ENCODE results near the gene SCMH1.
"Not testable (repeated sequence)": the region's sequence is repeated elsewhere in the genome, so short reads cannot be mapped to it uniquely, and the experiment has no call there.

Gene SCMH1

GRCh38 chr1:41249319-41249718 lies 7.2 kb upstream of the SCMH1 start:
- no peak for DNase-seq (ENCODE audit: low read depth in 2 of 2)

DNA sequence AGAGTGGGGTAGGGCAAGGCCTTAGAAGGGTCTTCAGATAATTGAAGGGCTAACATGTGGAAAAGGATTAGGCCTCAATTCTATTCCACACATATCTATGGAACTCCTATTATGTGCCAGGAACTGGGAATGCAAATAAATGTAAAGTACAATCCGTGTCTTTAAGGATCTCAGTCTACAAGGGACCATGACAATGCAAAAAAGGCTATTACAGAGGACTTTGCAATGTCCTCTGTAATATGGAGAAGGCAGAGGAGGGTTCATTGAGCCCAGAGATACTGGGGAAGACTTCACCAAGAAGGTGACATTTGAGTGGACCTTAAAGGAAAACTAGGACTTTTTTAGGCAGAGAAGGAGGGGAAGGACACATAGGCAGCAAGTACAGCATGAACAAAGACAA lies 4.5 kb upstream of the SCMH1 start:
- no peak for DNase-seq (ENCODE audit: low read depth in 2 of 2)

GRCh38 chr1:41245659-41246058 lies 3.6 kb upstream of the SCMH1 start:
- no peak for DNase-seq (ENCODE audit: low read depth in 2 of 2)

GRCh38 chr1:41243079-41243385 lies 926 bp upstream of the SCMH1 start:
- DNase-seq (ENCODE audit: low read depth in 2 of 2), result no peak

- DNase-seq (ENCODE audit: low read depth in 2 of 2), result peak in 1 of 2 donors; percentile 8
These were observed 404 bp upstream of the SCMH1 start for GRCh38 chr1:41242342-41243078.

DNA sequence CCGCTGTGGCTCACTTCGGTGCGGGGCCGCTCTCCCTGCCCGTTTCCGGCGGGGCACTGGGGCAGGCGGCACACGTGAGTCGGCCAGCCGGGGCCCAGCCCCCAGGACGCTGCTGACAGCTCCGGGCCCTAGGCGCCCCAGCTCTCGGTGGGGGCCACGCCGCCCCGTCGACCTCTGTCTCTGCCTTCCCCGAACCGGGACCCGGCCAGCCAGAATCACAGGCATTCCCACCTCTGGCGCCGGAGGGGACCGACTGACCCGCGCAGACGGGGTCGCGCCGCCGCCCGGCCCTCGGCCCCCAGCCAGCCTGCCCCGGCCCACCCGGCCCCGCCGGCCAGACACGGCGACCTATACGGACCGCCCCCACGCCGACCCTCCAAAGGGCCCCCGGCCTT lies 755 bp downstream of the SCMH1 start:
- DNase-seq (ENCODE audit: low read depth in 2 of 2), result peak; percentile 19 to 35

DNA sequence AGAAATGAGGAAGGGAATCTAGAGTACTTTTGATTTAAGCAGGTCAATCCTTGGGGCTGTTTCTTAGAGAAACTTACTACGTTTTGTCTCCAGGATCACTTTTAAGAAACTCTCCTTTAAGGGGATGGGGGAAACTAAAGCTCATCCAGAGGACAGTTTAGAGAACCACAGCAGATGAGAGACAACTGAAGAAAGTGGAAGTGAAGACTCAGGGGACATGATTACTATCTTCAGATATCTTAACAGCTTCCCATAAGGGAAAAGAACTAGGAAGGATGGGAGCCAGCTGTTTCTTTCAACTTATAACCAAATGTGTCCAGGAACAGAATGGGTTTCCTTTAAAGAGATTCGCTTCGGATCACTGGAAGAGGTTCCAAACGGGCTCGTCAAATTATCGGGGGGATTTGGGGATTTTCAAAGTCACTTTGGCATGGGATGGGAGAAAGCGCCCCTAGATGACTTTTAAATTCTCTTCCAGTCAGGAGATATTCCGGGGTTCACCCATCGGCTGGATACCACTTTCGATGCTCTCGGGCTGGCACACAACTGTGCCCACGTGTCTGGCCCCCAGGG lies 1.2 kb downstream of the SCMH1 start:
- no peak for DNase-seq (ENCODE audit: low read depth in 2 of 2)

- no peak for DNase-seq (ENCODE audit: low read depth in 2 of 2)
These were observed 2.0 kb downstream of the SCMH1 start for GRCh38 chr1:41239988-41240610.

- DNase-seq (ENCODE audit: low read depth in 2 of 2), result no peak
These were observed 3.7 kb downstream of the SCMH1 start for GRCh38 chr1:41238311-41238988.

GRCh38 chr1:41236781-41237180 lies 5.3 kb downstream of the SCMH1 start:
- DNase-seq (ENCODE audit: low read depth in 2 of 2), result no peak

GRCh38 chr1:41235893-41236292 lies 6.2 kb downstream of the SCMH1 start:
- DNase-seq (ENCODE audit: low read depth in 2 of 2), result no peak

GRCh38 chr1:41233708-41234107 lies 8.4 kb downstream of the SCMH1 start:
- no peak for DNase-seq (ENCODE audit: low read depth in 2 of 2)

DNA sequence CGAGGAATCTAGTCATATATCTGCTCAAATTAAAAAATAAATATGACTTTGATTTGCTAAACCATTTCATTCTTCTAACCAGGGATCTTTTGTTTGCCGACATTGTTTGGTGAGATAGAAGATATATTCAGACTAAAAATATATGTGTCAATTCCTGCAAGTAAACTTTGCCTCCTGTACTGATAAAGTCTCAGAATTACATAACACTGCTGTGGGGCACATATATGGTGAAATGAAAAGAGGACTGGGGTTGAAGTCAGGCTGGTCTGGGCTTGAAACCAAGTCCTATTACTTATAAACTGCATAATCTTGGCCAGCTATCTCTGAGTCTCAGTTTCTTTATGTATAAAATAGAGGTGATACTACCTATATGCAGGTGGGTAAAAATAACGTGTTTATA lies 9.8 kb downstream of the SCMH1 start:
- DNase-seq (ENCODE audit: low read depth in 2 of 2), result no peak

- no peak for DNase-seq (ENCODE audit: low read depth in 2 of 2)
These were observed 11.4 kb downstream of the SCMH1 start for GRCh38 chr1:41230656-41231055.

DNA sequence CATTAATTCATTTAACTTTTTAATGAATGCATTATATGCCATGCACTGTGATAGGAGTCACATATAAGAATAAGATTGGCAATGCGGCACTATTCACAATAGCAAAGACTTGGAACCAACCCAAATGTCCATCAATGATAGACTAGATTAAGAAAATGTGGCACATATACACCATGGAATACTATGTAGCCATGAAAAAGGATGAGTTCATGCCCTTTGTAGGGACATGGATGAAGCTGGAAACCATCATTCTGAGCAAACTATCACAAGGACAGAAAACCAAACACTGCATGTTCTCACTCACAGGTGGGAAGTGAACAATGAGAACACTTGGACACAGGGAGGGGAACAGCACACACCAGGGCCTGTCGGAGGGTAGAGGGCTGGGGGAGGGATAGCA lies 12.9 kb downstream of the SCMH1 start:
- DNase-seq (ENCODE audit: low read depth in 2 of 2), result not testable (repeated sequence)

DNA sequence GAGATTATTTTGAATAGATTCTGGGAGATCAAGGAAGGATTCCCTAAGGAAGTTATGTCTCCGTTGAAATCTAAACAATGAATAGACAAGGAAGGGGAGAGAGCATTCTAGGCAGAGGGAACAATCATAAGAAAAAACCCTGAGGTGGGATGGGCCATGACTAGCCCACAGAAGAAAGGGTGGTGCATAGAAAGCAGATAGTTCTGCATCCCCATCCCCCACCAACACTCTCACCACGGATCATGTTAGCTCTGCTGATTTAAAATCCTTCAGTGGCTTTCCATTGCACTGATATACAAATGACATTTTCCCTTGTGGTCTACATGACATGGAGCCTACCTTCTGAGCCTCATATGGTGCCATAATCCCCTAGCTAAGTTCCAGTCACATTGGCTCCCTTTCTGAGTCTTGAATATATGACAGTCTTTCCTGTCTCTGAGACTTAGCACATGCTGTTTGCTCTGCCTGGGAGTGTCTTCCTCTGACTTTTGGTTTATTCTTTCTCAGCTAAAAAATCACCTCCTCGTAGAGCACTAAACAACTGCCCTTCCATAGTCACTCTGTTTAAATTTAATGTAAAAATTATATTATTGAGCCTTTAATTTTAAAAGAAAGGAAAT lies 15.2 kb downstream of the SCMH1 start:
- no peak for DNase-seq (ENCODE audit: low read depth in 2 of 2)

GRCh38 chr1:41225495-41225894 lies 16.6 kb downstream of the SCMH1 start:
- no peak for DNase-seq (ENCODE audit: low read depth in 2 of 2)

DNA sequence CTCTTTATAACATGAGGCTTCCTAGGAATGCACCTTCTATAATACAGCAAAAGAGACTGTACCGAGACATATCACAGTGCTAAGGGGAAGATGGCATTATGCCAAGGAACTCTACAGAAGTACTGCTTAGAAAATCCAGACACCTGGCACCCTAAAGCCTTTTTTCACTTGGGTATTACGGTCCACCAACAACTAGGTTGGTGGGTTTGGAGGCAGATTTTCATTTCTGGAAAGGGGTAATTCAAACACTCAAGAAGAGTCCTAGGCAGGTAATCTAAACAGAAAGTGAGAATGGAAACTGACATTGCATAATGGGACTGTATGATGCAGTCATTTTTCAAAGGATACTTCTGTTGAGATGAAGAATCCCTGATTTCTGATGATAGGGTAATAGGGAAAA lies 19.6 kb downstream of the SCMH1 start:
- no peak for DNase-seq (ENCODE audit: low read depth in 2 of 2)

- DNase-seq (ENCODE audit: low read depth in 2 of 2), result no peak
These were observed 20.1 kb downstream of the SCMH1 start for GRCh38 chr1:41221995-41222394.

- DNase-seq (ENCODE audit: low read depth in 2 of 2), result no peak
These were observed 24.0 kb downstream of the SCMH1 start for GRCh38 chr1:41218152-41218551.

- DNase-seq (ENCODE audit: low read depth in 2 of 2), result no peak
These were observed 24.7 kb downstream of the SCMH1 start for GRCh38 chr1:41217441-41217840.

- no peak for DNase-seq (ENCODE audit: low read depth in 2 of 2)
These were observed 26.5 kb downstream of the SCMH1 start for GRCh38 chr1:41215623-41216022.

GRCh38 chr1:41213341-41213740 lies 28.8 kb downstream of the SCMH1 start:
- no peak for DNase-seq (ENCODE audit: low read depth in 2 of 2)

All from stimulated activated CD4-positive, alpha-beta T cell treated with anti-CD3 and anti-CD28 coated beads, Interleukin-15, amount 100 ng/mL, for 48 hours (primary cell).